Activated CD4-positive, CD25-positive, alpha-beta regulatory T cell treated with anti-CD3 and anti-CD28 coated beads, Interleukin-2, amount 50 U/mL, for 24 hours (primary cell): Measurements from ENCODE around the gene SOX18.

ENCODE experiments used
- ATAC-seq, 2 donors: fragments of 150-1000 bp; cut with Tn5 transposase; one replicate each; pipeline ENCODE4 v1.10.0; 2021; ENCODE audit warnings: mild to moderate bottlenecking in 1 of 2, moderate library complexity in 1 of 2

SOX18 gene

DNA sequence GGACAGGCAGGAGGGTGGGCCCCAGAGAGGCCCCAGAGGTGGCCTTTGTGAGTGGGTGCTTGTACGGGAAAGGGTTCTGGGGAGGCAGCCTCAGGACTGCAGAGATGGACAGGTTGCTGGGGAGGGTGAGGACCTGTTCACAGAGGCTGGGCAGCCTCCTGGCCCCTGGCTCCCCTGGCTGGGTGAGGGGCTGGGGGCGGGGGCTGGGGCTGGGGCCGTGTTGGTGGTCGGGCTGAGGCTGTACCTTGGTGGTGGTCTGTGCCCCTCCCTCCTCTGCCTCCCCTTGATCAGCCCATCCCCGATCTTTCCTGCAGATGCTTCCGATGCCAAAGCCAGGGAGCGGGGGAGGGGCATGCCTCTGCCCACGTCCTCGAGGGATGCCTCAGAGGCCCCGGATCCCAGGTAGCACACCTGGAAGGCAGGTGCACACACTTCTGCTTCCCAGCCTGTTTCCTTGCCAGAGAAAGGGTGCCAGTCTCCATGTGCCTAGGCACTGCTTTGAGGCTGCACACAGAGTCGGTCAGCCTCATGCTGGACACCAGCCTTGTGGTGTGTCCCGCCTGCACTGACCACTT, 18.4 kb upstream of the SOX18 start:
- no peak for ATAC-seq

DNA sequence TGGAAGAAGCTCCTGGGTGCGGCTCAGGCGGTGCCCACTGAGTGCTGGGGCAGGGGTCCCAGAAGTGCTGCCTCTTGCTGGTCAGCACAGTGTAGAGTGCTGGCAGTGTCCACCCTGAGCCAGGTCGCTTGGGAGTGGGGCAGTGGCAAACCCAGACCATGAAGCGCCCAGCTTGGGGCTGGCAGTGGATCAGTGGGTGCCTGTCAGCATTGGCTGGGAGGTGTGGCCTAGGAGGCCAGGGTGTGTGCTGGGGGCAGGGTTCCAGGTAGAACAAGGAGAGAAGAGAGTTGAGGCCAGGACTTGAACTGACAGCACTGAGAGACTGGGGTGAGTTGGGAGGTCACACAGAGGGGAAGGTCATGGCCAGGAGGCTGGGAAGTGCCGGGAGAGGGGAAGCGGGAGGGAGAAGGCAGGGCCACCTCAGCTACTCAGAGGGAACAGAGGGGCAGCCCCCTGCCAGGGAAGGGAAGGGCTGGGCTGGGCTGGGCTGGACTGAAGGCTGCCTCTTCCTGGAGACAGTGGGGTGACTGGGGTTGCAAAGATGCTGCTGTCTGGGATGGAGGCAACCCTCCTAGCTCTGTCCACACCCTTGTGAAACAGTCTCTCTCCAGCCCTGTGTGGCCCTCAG, 17.7 kb upstream of the SOX18 start:
- ATAC-seq = no peak

DNA sequence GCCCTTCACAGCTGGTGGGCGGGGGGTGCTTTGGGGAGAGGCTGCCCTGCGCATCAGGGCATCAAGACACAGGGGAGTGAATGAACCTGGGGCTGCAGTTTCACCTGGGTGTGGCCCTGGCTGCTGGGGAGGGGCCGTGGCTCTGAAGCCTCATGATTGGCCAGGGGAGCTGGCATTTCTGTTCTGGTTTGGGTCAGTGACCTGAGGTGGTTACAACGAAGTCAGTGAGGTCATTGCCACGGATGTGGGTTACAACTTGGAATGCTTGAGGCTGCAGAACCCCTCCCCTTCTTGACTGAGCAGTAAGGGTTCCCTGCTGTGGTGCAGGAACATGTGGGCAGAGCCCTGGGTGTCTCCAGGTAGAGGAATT, 16.5 kb upstream of the SOX18 start:
- peak; percentile 10 to 36 for ATAC-seq

DNA sequence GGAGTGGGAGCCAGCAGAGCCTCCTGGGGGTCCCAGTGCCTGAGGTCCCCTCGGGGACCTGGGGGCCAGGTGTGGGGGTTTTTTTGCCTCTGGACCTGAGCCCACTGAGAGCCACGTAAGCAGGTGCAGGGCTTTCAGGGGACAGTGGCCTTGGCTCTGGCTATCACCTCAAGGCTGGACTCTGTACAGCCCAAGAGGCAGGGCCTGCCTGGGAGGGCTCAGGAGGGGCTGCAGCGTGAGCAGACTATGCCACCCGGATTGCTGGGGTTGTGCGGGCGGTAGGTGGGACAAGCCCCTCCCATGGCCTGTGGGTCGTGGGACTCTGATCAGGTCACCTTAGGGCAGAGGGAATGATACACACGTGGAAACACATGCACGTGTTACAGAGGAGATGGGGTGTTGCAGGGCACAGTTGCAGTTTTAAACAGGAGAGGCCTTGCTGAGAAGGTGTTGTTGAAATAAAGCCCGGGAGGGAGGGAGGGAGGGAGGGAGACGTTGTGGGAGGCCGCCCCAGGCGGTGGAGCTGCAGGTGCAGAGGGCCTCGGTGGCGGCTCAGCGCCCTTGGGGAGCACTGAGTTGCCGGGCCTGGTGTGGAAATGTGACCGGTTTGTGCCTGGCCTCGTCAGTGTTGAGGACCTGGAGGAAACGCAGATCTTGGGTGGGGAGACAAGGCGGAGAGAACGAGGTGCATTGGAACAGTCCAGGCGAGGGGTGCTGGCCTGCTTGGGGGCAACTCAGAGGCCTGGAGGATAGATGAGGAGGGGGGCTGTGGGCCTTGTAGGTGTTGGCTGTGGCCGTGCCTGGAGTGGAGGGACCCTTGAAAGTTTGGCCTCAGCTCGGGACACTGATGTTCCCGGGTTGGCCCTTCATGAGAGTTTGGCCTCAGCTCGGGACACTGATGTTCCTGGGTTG, 15.9 kb upstream of the SOX18 start:
- ATAC-seq = no peak

DNA sequence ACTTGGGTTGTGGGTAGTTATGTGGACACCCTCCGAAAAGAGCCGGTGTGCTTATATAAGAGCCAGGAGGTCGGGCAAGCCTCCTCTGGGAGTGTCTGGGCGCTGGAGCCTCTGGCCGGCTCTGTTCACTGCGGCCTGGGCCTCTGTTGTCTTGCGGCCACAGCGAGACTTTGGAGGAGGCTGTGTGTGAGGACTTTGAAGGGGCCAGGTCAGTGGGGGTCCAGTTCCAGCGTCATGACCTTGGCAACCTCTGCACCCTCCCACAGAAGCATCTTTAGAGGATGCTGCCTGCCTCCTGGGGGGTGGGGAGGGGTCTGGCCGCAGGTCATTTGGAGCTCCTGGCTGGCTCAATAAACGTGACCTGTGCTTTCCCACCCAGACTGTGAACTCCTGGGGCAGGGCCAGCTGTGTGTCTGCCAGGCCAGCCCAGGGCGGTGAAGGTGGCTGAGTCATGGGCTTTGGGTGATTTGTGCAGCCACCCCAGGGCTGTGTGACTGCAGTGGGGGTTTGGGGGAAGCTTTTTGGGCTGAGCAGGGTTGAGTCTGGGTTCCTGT, 14.8 kb upstream of the SOX18 start:
- no peak for ATAC-seq

DNA sequence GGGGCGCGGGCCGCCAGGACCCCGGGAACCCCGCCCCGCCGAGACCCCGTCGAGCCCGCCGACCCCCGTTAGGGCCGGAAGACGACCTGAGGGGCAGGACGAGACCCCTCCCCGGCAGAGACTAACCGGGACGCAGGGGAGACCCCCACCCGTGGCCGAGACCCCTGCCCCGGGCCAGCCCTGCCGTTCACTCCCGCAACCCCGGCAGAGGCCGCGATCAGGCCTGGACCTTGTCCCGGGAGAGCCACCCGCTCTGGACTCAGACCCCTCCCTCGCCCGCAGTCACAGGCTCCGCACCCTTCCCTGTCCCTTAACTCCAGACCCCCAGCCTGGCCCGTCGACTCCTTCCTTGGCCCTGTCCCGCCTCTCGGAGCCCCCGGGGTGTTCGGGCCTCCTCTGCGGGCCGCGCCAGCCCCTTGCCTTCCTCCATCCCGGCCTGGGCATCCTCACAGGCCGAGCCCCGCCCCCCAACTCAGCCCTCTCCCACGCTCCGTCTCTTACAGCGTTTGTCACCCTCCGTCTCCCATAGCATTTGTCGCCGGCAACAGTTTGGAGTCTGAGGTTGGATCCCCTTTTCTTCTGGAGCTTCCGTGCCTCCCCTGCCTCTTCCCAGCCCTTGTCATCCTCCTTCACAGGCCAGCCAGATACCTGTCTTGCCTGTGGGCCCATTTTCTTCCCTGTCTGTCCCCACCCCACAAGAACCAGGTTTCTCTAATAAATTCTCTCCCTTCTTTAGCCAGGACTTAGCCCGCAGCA, 14.1 kb upstream of the SOX18 start:
- ATAC-seq = no peak

DNA sequence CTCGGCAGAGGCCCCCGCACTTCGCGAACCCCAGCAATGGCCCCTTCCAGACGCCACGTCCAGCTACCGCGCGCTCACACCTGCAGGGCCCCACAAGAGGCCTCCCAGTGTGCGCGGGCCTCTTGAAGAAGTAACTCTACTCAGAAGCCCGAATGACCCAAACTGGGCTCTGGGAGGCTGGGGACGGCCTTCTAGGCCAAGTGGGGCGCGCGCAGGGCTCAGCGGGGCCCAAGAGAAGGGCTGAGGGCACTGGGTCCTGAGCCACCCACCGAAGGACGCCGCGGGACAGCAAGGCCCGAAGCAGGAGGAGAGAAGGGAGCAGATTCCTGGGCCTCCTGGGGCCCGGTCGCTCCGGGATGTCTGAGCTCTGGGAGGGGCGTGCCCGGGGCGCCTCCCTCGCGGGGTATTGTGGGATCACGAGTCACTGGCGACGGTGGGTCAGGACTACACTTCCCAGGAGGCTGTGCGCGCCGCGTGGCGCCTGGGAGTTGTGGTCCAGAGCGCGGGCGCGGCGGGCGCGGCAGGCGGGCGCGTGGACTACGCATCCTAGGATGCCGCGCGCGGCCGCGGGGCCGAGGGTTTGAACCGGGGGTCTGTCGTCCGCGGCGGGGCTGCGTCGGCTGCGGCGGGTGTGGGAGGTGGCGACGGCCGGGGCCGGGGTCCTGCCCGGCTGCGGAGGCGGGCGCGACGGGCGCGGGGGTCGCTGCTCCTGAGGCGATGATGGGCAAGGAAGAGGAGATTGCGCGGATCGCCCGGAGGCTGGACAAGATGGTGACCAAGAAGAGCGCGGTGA, 13.4 kb upstream of the SOX18 start, which contains the start of gene TCEA2:
Gene TCEA2, plus strand, starts transcription at position 603 of the 793 bp plus-strand sequence. Its CDS starts 115 bp downstream, at position 718.
- ATAC-seq = peak; percentile 96 to 98

DNA sequence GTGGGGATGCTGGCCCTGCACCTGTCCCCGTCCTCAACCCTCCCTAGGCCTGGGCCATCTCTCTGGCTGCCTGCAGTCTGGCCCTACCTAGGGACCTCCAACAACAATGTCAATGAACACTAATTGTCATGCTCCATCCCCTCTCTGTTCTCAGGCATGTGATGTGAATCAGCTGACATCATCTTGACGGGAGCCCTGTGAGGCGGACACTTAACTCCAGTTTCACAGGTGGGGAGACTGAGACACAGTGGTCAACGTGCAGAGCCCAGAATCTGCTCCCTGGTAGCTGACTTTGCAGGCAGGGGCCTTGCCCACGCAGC, 12.8 kb upstream of the SOX18 start:
- ATAC-seq = no peak

DNA sequence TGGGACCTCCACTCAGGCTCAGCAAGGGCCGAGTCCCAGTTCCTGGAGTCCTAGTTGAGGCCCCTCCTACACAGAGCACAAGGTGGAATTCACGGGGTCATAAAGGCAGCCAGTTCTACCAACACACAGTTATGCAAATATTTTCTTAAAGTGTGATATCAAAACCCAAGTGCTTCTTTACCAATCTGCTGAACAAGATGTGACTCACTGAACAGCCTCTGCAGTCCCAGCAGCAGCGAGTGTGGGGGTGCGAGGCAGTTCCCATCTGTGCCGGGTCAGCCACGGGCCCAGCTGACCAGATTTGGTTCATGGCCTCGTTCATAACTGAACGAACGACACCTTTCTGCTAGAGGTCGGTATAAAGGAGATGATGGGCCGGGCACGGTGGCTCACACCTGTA, 9.1 kb upstream of the SOX18 start:
- ATAC-seq = no peak

DNA sequence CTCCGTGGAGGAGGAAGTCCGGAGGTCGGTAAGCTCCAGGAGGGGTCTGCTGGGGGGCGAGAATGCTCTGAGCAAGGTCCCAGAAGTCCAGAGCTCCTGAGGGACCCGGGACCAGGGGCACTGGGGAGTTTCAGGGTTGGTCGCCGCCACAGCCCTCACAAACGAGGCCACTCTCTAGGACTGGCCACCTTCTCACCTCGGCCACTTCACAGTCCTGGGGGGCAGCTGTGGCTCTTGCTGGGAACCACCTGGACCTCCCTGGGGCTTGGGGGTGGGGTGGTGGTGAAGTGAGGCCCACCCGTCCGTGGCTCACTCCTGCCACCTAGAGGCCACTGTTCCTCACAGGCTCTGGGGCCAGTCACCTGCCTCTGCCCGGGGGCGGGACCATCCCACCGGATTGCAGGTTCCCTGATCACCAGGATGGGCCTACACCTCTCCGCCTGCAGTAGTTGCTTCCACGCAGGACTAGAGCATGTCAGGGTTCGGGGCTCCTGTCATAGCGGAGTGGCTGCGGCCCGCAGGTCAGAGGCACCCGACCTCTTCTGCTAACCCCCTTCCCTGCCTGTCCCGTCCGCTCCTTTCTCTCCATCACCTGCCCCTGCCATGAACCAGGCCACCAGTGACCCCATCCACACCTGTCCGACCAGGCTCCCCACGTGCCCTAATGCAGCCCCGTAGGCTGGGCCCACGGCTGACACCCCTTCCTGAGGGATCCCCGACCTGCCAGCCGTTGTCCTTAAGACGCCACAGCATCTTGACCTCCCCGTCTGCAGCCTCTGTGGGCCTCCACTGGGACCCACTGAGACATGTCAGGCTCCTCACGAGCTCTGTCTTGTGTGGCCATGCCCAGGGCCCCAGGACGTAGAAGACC, 8.4 kb upstream of the SOX18 start:
- peak; percentile 80 to 87 for ATAC-seq

DNA sequence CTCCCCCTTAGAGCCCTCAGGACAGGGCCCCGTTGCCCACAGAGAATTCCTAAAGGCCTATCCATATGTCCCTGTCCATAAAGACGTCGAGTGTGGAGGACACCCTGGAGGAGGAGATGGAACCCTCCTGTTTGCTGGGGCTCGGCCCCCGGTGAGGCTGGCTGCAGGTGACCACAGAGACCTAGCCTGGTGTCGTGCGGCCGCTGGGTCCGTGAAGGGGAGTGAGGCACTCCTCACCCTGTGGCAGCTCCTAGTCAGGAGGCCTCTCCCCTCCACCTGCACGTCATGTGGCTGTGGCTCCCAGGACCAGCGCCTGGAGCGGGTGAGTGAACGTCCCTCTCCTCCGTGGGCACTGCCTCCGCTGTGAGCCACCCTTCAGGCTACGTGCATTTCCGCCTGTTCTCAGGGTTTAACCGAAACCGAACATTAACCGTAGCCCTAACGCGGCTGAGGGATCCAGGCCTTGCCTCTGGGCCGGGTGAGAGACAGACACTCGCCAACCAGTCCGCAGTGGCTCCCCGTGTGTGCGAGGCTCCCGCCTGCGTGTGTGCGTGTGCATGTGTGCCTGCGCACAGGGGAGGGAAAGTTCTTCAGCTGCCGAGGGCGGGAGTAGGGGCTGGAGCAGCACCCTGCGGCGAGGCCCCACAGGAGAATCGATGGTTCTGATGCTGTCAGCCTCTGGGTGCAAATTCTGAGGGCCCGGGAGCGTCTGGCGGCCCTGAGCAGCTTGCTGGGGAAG, 7.6 kb upstream of the SOX18 start:
- ATAC-seq = peak in 1 of 2 donors; percentile 21

DNA sequence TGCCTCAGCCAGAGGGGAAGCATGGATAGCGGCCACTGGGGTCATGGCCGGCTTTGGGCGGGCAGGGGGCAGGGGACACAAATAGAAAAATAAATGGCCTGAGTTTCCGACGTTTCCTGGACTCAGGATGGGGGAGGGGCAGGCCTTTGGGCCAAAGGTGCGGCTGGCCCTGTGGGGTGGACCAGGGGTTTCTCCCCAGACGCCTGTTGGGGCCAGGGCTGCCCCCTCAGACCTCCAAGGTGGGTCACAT, 7.1 kb upstream of the SOX18 start:
- no peak for ATAC-seq

DNA sequence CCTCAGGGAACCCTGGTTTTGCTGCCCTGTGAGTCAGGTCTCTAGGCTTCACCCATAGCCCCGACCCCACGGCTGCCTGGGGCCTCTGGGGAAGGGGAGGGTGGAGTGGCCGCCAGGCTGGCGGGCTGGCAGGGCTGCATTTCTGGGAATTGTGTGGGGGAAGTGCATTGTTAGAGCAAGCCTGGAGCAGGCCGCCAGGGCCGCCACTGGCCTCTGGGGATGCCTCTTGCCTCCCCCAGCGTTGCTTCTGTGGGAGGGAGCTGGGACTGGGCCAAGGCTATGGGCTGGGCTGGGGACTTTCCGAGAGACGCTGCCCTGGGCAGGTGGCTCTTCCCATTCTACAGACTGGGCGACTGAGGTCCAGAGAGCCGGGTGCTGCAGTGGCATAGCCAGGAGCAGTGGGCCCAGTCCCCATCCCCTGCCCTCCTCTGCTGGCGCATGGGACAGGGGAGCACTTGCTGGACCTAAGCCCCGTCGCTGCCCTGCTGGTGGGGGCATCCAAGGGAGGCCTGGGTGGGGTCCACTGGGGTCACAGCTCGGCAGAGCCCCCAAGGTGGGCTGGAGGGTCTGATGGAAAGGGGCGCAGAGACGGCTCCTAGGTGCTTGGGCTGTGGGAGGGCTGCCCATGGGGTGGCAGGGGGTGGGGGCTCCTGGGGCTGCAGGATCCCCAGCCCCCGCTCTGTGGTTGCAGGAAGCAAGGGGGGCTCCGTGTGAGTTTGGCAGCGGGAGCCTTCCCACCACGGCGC, 6.6 kb upstream of the SOX18 start:
- no peak for ATAC-seq

DNA sequence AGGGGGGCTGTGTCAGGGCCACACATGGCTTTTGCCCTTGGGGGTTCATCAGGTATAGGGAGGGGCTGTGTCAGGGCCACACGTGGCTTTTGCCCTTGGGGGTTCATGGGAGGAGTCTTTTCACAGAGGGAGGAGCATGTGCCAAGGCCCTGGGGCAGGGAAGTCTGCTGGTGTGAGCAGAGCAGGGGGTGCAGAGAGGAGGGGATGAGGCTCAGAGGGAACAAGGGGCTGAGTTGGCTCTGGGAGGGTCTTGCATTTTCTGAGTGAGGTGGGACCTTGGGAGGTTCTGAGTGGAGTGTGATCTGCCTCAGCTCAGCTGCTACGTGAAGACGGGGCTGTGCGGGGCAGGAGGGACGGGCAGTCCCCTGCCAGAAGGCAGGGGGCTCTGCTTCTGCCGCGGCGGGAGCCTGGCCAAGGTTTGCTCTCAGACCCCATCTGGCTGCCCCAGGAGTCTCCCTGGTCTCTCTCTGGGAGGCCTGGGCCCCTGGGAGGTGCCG, 6.0 kb upstream of the SOX18 start:
- no peak for ATAC-seq

DNA sequence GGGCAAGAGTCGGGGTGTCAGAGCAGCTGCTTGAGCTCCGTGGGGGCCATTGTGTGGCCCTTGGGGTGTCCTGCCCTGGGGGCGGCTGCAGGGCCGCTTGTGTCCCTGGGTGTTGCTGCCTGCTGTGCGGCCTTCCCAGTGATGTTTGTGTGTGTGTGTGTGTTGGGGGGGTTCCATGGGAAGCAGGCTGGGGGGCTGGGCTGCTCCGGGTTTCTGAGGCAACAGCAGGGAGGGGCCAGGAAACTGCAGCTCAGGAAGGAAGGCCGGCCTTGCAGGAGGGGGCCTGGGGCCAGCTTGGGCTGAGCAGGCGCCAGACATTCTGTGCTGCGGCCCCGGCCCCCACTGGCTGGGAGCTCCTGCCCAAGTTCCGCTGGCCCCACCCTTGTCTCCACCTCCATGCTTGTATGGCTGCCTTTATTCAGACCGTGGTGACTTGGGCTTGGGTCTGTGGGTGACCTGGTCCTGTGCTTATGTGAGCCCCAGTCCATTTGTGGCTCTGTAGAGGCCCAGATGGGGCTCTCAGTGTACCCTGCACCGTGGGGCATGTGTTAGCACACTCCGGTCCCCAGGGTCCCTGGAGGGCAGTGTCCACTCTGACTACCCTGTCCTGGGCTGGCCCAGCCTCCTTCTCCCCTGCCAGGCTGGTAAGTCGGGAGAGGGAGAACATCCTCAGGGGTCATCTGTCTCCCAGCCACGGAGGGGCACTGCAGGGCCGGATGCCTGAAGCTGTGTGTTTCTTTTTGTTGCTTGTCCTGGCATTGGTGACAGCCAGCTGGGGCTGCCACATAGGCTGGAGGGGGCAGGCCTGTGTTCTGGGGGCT, 4.6 kb upstream of the SOX18 start:
- no peak for ATAC-seq

DNA sequence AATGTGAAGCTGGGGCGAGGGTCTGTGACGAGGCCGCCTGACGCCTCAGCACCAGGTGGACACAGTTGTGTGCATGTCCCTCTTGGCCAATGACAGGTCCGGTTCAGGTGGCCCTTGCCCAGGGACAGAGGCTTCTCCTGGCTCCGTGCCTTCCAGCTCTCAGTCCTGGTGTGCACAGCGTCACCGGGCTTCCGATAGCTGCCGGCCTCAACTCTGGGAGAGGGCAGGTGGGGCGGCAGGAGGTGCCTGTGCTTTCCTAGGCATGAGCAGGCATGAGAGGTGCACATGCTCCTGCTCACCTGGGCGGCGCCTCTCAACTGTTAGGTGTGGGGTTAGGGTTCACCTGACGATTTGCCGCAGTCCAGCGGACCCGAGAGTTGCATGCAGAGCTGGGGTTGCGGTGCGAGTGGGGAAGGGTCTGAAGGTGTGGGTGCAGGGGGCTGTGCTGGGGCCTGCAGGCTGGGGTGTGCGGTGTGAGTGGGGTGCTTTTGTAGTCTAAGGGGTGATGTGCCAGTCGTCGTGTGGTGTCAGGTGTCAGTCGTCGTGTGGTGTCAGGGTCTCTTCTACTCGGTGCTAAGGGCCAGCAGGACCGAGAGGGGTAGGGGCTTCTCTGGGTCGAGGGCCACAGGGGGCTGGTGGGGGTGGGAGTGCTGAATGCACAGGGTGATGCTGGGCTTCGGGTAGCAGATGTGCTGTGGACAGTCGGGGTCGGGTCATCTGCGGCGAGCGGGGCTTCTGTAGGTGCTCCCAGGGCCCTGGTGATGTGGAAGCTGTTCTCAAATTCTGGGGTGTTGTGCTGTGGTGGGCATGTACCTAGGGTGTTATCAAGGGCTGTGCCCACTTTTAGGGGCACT, 3.8 kb upstream of the SOX18 start:
- ATAC-seq = no peak

DNA sequence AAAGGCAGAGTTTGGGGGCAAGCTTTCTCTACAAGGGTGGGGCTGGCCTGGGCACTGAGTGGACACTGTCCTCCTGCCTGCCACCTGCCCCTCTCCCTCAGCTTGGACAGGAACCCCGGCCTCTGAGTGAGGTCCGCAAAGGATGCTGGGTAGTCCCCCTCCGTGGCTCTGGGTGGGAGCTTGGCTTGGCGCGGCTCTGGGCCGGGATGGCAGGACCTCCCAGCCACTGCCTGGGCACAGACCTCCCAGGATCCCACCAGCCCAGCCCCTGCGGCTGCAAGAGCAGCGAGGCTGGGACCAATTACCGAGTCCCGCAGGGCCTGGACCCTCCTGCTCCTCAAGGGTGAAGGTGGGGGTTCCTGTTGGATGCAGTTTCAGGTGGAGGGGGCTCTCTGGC, 2.9 kb upstream of the SOX18 start:
- no peak for ATAC-seq
